Measurements from ENCODE around the gene PROCA1.
"Not testable (repeated sequence)": the region's sequence is repeated elsewhere in the genome, so short reads cannot be mapped to it uniquely, and the experiment has no call there.

Gene PROCA1

GRCh38 chr17:28724500-28725165, 12.9 kb upstream of the PROCA1 start:
- FAIRE-seq, result no peak

GRCh38 chr17:28723836-28724499, 12.3 kb upstream of the PROCA1 start:
- FAIRE-seq, result not testable (repeated sequence)

GRCh38 chr17:28723159-28723835, 11.6 kb upstream of the PROCA1 start:
- FAIRE-seq, result no peak

GRCh38 chr17:28722417-28723158, 10.9 kb upstream of the PROCA1 start:
- no peak for FAIRE-seq

GRCh38 chr17:28720997-28721329, 9.3 kb upstream of the PROCA1 start:
- not testable (repeated sequence) for FAIRE-seq

GRCh38 chr17:28720247-28720996, 8.7 kb upstream of the PROCA1 start:
- no peak for FAIRE-seq

GRCh38 chr17:28719021-28719433, 7.3 kb upstream of the PROCA1 start:
- no peak for FAIRE-seq

- no peak for FAIRE-seq
These were observed 6.8 kb upstream of the PROCA1 start for GRCh38 chr17:28718333-28719020.

GRCh38 chr17:28717578-28718332, 6.1 kb upstream of the PROCA1 start, which contains the start of gene RAB34:
Gene RAB34, minus strand, starts transcription at chr17:28717868. Its CDS starts 602 bp downstream, at chr17:28717266.
- no peak for FAIRE-seq

- FAIRE-seq, result no peak
These were observed 5.3 kb upstream of the PROCA1 start for GRCh38 chr17:28716740-28717577.

- no peak for FAIRE-seq
These were observed 3.5 kb upstream of the PROCA1 start for GRCh38 chr17:28715217-28715616.

DNA sequence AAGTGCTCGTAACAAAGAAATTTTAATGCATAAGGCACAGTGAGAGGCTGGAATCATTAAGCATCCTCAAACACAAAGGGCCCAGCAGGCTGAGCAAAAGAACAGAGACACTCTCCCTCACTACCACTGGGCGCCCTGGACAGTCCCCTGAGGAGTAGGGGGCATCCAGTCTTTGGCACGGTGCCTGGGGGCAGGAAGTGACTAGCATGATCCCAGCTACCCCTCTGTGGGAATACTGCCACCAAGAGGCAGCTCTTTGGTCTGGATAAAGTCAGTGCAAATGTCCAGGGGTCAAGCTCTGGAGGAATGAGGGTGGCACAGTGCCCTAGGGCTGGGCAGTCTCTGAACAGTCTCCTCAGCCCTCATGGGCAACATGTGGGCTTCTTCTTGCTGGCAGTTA, 2.6 kb upstream of the PROCA1 start:
- FAIRE-seq, result no peak

- FAIRE-seq, result no peak
These were observed 1.2 kb upstream of the PROCA1 start for GRCh38 chr17:28712705-28713415.

- FAIRE-seq, result no peak
These were observed 480 bp upstream of the PROCA1 start for GRCh38 chr17:28712032-28712704.

DNA sequence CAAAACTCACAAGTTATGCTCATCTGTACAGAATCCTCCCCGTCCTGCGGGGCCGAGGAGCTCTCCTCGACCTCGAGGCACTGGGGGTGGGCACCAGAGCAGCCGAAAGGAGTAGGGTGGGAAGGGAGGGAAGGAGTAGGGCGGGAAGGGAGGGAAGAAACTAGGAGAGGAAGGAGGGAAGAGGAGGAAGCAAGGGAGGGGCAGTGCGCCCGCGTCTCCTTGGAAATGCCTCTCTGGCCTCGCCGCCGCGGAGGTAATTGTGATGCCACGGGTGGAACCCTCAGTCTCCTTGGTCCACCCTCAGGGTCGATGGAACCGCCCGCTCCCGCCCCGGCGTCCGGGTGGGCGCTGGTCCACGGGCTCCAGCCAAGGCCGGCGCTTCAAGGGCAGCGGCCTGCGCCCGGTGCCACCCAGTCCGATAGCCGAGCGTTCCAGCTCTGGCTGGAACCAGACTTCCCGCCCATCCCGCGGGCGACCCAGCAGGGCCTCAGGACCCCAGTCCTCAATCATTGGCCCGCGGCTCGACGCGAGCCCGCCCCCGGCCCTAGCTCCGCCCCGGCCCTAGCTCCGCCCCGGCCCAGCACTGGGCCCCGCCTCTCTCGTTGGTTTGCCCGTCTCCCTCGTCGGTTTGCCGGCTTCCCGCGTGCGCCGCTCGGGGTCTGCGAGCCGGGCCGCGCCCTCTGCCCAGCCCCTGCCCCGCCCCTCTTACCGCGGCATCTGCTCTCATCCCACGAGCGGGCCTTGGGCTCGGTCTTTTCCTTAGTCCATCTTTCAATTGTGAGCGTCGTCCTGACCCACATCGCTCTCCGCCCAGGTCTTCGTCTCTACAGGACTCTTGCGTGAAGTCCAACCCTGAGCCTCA, 596 bp downstream of the PROCA1 start:
- FAIRE-seq, result no peak

DNA sequence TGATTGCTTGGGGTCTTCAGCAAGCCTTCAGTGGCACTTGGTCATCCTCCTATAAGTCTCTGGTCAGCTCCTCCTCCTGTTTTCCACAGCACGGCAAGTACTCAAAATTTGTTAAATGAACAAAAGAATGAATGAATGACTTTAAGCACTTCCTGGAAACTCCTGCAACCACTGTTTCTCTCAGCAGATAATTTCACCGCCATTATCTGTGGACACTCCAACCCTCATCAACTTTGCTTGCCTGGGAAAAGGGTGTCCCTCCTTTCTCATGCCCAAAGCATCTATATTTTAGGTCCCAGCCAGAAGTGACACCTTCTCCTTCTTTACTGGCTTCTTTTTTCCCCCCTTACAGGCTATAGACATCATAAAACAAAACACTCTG, 4.4 kb downstream of the PROCA1 start:
- no peak for FAIRE-seq

DNA sequence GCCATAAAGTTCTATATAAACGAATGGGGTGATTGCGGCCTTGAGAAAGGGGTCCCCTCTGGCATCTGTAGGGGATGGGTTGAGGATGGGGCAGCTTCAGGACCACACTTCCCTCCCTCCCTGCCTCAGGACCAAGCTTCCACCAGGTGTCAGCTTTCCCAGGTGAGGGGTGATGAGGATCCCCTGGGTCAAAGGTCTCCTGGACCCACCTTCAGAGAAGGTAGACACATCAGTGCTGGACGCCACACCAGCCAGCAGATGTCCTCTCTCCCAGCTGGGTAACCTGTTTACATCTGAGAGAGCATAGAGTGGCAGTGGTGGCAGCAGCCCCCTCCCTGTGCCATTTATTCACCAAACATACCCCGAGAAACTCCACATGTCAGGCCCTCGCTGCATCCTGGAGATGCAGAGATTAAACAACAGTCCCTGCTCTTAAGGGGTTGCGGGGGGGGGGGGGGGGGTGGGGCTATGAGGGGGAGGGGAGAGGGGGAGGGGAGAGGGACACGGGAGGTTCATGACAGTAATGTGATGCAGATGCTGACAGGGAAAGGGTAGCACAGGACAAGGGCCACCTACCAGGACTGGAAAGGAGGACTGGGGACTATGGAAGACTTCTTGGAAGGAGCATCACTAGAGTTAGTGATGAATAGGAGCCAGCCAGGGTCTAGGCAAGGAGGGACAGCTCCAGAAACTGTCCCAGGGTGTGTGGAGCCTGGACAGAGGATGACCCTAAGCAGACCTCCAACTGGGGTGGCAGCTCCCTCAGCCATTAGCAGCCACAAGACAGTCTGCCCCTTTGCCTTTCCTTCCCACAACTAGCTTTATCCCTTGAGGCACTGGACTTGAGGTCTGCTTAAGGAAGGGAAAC, 5.0 kb downstream of the PROCA1 start:
- FAIRE-seq, result no peak
